Duodenal mucosa (tissue), 2 donors: Measurements from ENCODE around the gene SMCP.

Experiments used
- H3K27ac ChIP-seq: one replicate; pipeline ENCODE4 v1.7.0; 2013; ENCODE audit warnings: low read depth, low read length
- H3K27me3 ChIP-seq, 2 donors: one replicate each; pipeline ENCODE4 v1.7.0; 2013; ENCODE audit warnings: low read length in 2 of 2, control low read depth in 1 of 2; ENCODE audit not compliant: insufficient read depth in 2 of 2, control insufficient read depth in 1 of 2
- H3K36me3 ChIP-seq, 2 donors: one replicate each; pipeline ENCODE4 v1.7.0; 2013; ENCODE audit warnings: low read length in 2 of 2, control low read depth in 1 of 2; ENCODE audit not compliant: insufficient read depth in 2 of 2, control insufficient read depth in 1 of 2
- H3K4me1 ChIP-seq, 2 donors: one replicate each; pipeline ENCODE4 v1.7.0; 2013; ENCODE audit warnings: low read length in 2 of 2, control low read depth in 1 of 2; ENCODE audit not compliant: insufficient read depth in 2 of 2, control insufficient read depth in 1 of 2
- H3K4me3 ChIP-seq, 2 donors: one replicate each; pipeline ENCODE4 v1.7.0; 2013; ENCODE audit warnings: low read length in 2 of 2, low read depth in 1 of 2
- H3K9ac ChIP-seq, 2 donors: one replicate each; pipeline ENCODE4 v1.7.0; 2013; ENCODE audit warnings: low read length in 2 of 2, low read depth in 1 of 2
- H3K9me3 ChIP-seq, 2 donors: one replicate each; pipeline ENCODE4 v1.7.0; 2013; ENCODE audit warnings: low read length in 2 of 2, control low read depth in 1 of 2; ENCODE audit not compliant: control insufficient read depth in 1 of 2

Gene SMCP

GRCh38 chr1:152884966-152885624, 7.0 kb downstream of the SMCP start:
- Histone ChIP-seq H3K36me3 (no peaks in the 10 kb centered on the region), H3K9me3 (no peaks in the 10 kb centered on the region), H3K9ac (no peak overlapping the region), H3K4me1 (no peaks in the 10 kb centered on the region), H3K4me3 (no peak overlapping the region), H3K27me3 (no peaks in the 10 kb centered on the region), H3K27ac (no peak overlapping the region)

GRCh38 chr1:152886085-152886484, 8.0 kb downstream of the SMCP start:
- no peaks in the 10 kb centered on the region for H3K27me3 ChIP-seq

GRCh38 chr1:152886758-152887409, 8.8 kb downstream of the SMCP start:
- H3K9ac ChIP-seq: no peak overlapping the region
- H3K9me3 ChIP-seq: no peaks in the 10 kb centered on the region
- no peak overlapping the region for H3K4me3 ChIP-seq
- no peaks in the 10 kb centered on the region for H3K27me3 ChIP-seq
- no peaks in the 10 kb centered on the region for H3K36me3 ChIP-seq
- no peak overlapping the region for H3K27ac ChIP-seq
- H3K4me1 ChIP-seq: no peaks in the 10 kb centered on the region

More at GRCh38 chr1:152886085-152886484, 8.0 kb downstream of the SMCP start:
- Histone ChIP-seq H3K36me3 (no peaks in the 10 kb centered on the region), H3K9me3 (no peaks in the 10 kb centered on the region), H3K9ac (no peak overlapping the region), H3K4me3 (no peak overlapping the region), H3K4me1 (no peaks in the 10 kb centered on the region), H3K27ac (no peak overlapping the region)

GRCh38 chr1:152888126-152888525, 10.0 kb downstream of the SMCP start:
- Histone ChIP-seq H3K4me3 (no peak overlapping the region), H3K27ac (no peak overlapping the region), H3K36me3 (no peaks in the 10 kb centered on the region)

GRCh38 chr1:152899027-152899426, 20.9 kb downstream of the SMCP start:
- Histone ChIP-seq H3K27me3 (no peaks in the 10 kb centered on the region), H3K4me3 (no peak overlapping the region), H3K9me3 (no peaks in the 10 kb centered on the region), H3K9ac (no peak overlapping the region), H3K4me1 (no peaks in the 10 kb centered on the region), H3K27ac (no peak overlapping the region), H3K36me3 (no peaks in the 10 kb centered on the region)

More at GRCh38 chr1:152888126-152888525, 10.0 kb downstream of the SMCP start:
- H3K4me1 ChIP-seq: no peaks in the 10 kb centered on the region
- H3K27me3 ChIP-seq: no peaks in the 10 kb centered on the region
- no peak overlapping the region for H3K9ac ChIP-seq
- H3K9me3 ChIP-seq: no peaks in the 10 kb centered on the region

- Histone ChIP-seq H3K4me3 (no peak overlapping the region), H3K9ac (no peak overlapping the region), H3K36me3 (no peaks in the 10 kb centered on the region), H3K27me3 (no peaks in the 10 kb centered on the region), H3K4me1 (no peaks in the 10 kb centered on the region), H3K27ac (no peak overlapping the region), H3K9me3 (no peaks in the 10 kb centered on the region)
These were observed 21.8 kb downstream of the SMCP start for GRCh38 chr1:152899883-152900282.

GRCh38 chr1:152901631-152902030, 23.5 kb downstream of the SMCP start:
- Histone ChIP-seq H3K27ac (no peak overlapping the region), H3K9me3 (no peaks in the 10 kb centered on the region), H3K36me3 (no peaks in the 10 kb centered on the region), H3K4me1 (no peaks in the 10 kb centered on the region), H3K27me3 (peaks cover 0 to 4% of the 10 kb centered on the region in 2 donors), H3K4me3 (no peak overlapping the region), H3K9ac (no peak overlapping the region)

- H3K36me3 ChIP-seq: no peaks in the 10 kb centered on the region
- no peak overlapping the region for H3K4me3 ChIP-seq
- no peak overlapping the region for H3K9ac ChIP-seq
- H3K27me3 ChIP-seq: peaks cover 0 to 4% of the 10 kb centered on the region in 2 donors
- H3K4me1 ChIP-seq: no peaks in the 10 kb centered on the region
- H3K9me3 ChIP-seq: no peaks in the 10 kb centered on the region
- no peak overlapping the region for H3K27ac ChIP-seq
These were observed 24.5 kb downstream of the SMCP start for GRCh38 chr1:152902636-152903035.

- Histone ChIP-seq H3K27ac (no peak overlapping the region), H3K4me1 (no peaks in the 10 kb centered on the region), H3K9me3 (no peaks in the 10 kb centered on the region), H3K9ac (no peak overlapping the region), H3K4me3 (no peak overlapping the region), H3K36me3 (no peaks in the 10 kb centered on the region), H3K27me3 (peaks cover 0 to 4% of the 10 kb centered on the region in 2 donors)
These were observed 26.7 kb downstream of the SMCP start for GRCh38 chr1:152904688-152905440.

GRCh38 chr1:152906023-152906565, 28.0 kb downstream of the SMCP start:
- Histone ChIP-seq H3K9me3 (no peaks in the 10 kb centered on the region), H3K9ac (no peak overlapping the region), H3K27me3 (peaks cover 0 to 4% of the 10 kb centered on the region in 2 donors), H3K4me1 (no peaks in the 10 kb centered on the region), H3K36me3 (no peaks in the 10 kb centered on the region), H3K27ac (no peak overlapping the region), H3K4me3 (no peak overlapping the region)
